H1 (cell line): ENCODE results near the gene CENPP. TPM values are rescaled to one million over a fixed set of nuclear protein-coding genes. Genes with fewer than 3 reads are reported as not detected.

Experiments
- CTCF ChIA-PET: fragments of 300-600 bp; sonication (Branson Sonifier 250); formaldehyde crosslinking; loops from one replicate; lab custom pipeline; 2021; ENCODE audit not compliant: partially characterized antibody; lab: Charles Lee
- POLR2A ChIA-PET: fragments of 300-600 bp; sonication (Branson Sonifier 250); formaldehyde crosslinking; loops from one replicate; lab custom pipeline; 2021; ENCODE audit warnings: inconsistent platforms; ENCODE audit not compliant: partially characterized antibody; lab: Charles Lee
- DNase-seq, 2 experiments: peaks; one replicate each; pipeline versions ENCODE4 v3.0.0 to v3.0.0-alpha.2; 2010 to 2022; ENCODE audit warnings: low spot score in 2 of 2, low read depth in 1 of 2, mixed read lengths in 1 of 2
- FAIRE-seq: peaks from 2 replicates; lab custom pipeline; 2011; peaks lifted over from hg19 to GRCh38; lab: Jason Lieb, UNC
- H2AFZ ChIP-seq: 2 replicates; pipeline ENCODE4 v1.8.1; 2012; ENCODE audit warnings: low read length, inconsistent platforms
- H2AK5ac ChIP-seq: 2 replicates; pipeline ENCODE4 v1.6.1; 2013; ENCODE audit warnings: low read depth, low read length
- H2BK120ac ChIP-seq: replicated peaks from 2 replicates; pipeline ENCODE3; 2013; ENCODE audit warnings: low read depth, low read length, inconsistent platforms
- H2BK12ac ChIP-seq: 2 replicates; pipeline ENCODE4 v1.6.1; 2013; ENCODE audit warnings: low read depth, low read length
- H2BK15ac ChIP-seq: 2 replicates; pipeline ENCODE4 v1.6.1; 2013; ENCODE audit warnings: low read length
- H2BK20ac ChIP-seq: 2 replicates; pipeline ENCODE4 v1.6.1; 2013; ENCODE audit warnings: low read length
- H2BK5ac ChIP-seq: 2 replicates; pipeline ENCODE4 v1.6.1; 2013; ENCODE audit warnings: low read depth, low read length
- H3K14ac ChIP-seq: 2 replicates; pipeline ENCODE4 v1.6.1; 2013; ENCODE audit warnings: inconsistent platforms; ENCODE audit not compliant: insufficient read length
- H3K18ac ChIP-seq: 2 replicates; pipeline ENCODE4 v1.6.1; 2013; ENCODE audit warnings: low read length; ENCODE audit errors: extremely low read depth
- H3K23ac ChIP-seq: 2 replicates; pipeline ENCODE4 v1.6.1; 2013; ENCODE audit warnings: inconsistent platforms; ENCODE audit not compliant: insufficient read length
- H3K23me2 ChIP-seq: 2 replicates; pipeline ENCODE4 v1.6.1; 2013; ENCODE audit warnings: low read depth, low read length
- H3K27ac ChIP-seq: 2 replicates; pipeline ENCODE4 v1.6.1; 2011; ENCODE audit warnings: low read depth, low read length, inconsistent platforms
- H3K27me3 ChIP-seq, 4 experiments: replicated peaks in 1 of 4; 1 replicate in 1 of 4; 2 replicates in 3 of 4; pipeline versions ENCODE4 v1.6.1 to v1.8.1; 2011 to 2013; ENCODE audit warnings: low read length in 3 of 4, mild to moderate bottlenecking in 3 of 4, inconsistent platforms in 2 of 4, mixed read lengths in 2 of 4, moderate library complexity in 1 of 4; ENCODE audit not compliant: control insufficient read depth in 3 of 4, insufficient read depth in 3 of 4; ENCODE audit errors: extremely low read depth in 1 of 4
- H3K36me3 ChIP-seq, 4 experiments: 2 replicates each; pipeline versions ENCODE4 v1.6.1 to v1.8.1; 2011 to 2013; ENCODE audit warnings: mild to moderate bottlenecking in 4 of 4, low read length in 3 of 4, moderate library complexity in 2 of 4, control low read depth in 1 of 4, inconsistent platforms in 1 of 4; ENCODE audit not compliant: insufficient read depth in 4 of 4, control insufficient read depth in 2 of 4
- H3K4ac ChIP-seq: replicated peaks from 2 replicates; pipeline ENCODE3; 2013; ENCODE audit warnings: low read length, low read depth, mixed read lengths, inconsistent platforms; ENCODE audit not compliant: insufficient read length
- H3K4me1 ChIP-seq, 4 experiments: replicated peaks in 1 of 4; 1 replicate in 1 of 4; 2 replicates in 3 of 4; pipeline versions ENCODE4 v1.6.1 to v1.8.1; 2011 to 2013; ENCODE audit warnings: low read length in 3 of 4, inconsistent platforms in 2 of 4, mixed read lengths in 1 of 4; ENCODE audit not compliant: insufficient read depth in 4 of 4, control insufficient read depth in 3 of 4
- H3K4me2 ChIP-seq, 2 experiments: 2 replicates each; pipeline versions ENCODE4 v1.6.1 to v1.8.1; 2011 to 2013; ENCODE audit warnings: low read depth in 2 of 2, low read length in 2 of 2, control low read depth in 1 of 2, inconsistent platforms in 1 of 2, mild to moderate bottlenecking in 1 of 2; ENCODE audit not compliant: insufficient read depth in 1 of 2
- H3K4me3 ChIP-seq, 4 experiments: fragments of 200-600, 300-600 bp in 1 of 4; sonication (generic), shearing (Covaris generic), sonication (Bioruptor Twin) in 1 of 4; 2 replicates each; pipeline versions ENCODE4 v1.5.1 to v1.8.1; 2011 to 2016; ENCODE audit warnings: low read length in 4 of 4, low read depth in 3 of 4, control low read depth in 2 of 4, inconsistent platforms in 2 of 4, mild to moderate bottlenecking in 2 of 4, mixed read lengths in 1 of 4, moderate library complexity in 1 of 4; ENCODE audit not compliant: insufficient read depth in 2 of 4; ENCODE audit errors: extremely low read depth in 1 of 4
- H3K56ac ChIP-seq: replicated peaks from 2 replicates; pipeline ENCODE3; 2013; ENCODE audit warnings: low read depth, mild to moderate bottlenecking, mixed read lengths, low read length, inconsistent platforms; ENCODE audit not compliant: insufficient read length
- H3K79me1 ChIP-seq: 2 replicates; pipeline ENCODE4 v1.6.1; 2013; ENCODE audit warnings: low read depth, low read length, control low read depth
- H3K79me2 ChIP-seq, 2 experiments: 2 replicates each; pipeline versions ENCODE4 v1.6.1 to v1.8.1; 2012 to 2013; ENCODE audit warnings: low read length in 2 of 2, mild to moderate bottlenecking in 2 of 2, inconsistent platforms in 1 of 2; ENCODE audit not compliant: insufficient read depth in 2 of 2, control insufficient read depth in 1 of 2
- H3K9ac ChIP-seq, 4 experiments: replicated peaks in 1 of 4; 1 replicate in 1 of 4; 2 replicates in 3 of 4; pipeline versions ENCODE4 v1.6.1 to v1.8.1; 2011 to 2013; ENCODE audit warnings: low read depth in 3 of 4, low read length in 3 of 4, control low read depth in 2 of 4, mild to moderate bottlenecking in 2 of 4, moderate library complexity in 2 of 4, inconsistent platforms in 1 of 4; ENCODE audit errors: extremely low read depth in 1 of 4
- H3K9me3 ChIP-seq, 2 experiments: 2 replicates each; pipeline versions ENCODE4 v1.6.1 to v1.8.1; 2012 to 2013; ENCODE audit warnings: mild to moderate bottlenecking in 2 of 2, moderate library complexity in 2 of 2, control low read depth in 1 of 2, inconsistent platforms in 1 of 2, low read depth in 1 of 2, low read length in 1 of 2, mixed read lengths in 1 of 2; ENCODE audit not compliant: insufficient read depth in 2 of 2
- H4K20me1 ChIP-seq, 2 experiments: replicated peaks in 1 of 2; 2 replicates each; pipeline versions ENCODE3 to v1.8.1; 2011 to 2013; ENCODE audit warnings: inconsistent platforms in 2 of 2, low read length in 2 of 2, mild to moderate bottlenecking in 1 of 2; ENCODE audit not compliant: insufficient read depth in 2 of 2, control insufficient read depth in 1 of 2
- H4K5ac ChIP-seq: 2 replicates; pipeline ENCODE4 v1.6.1; 2013; ENCODE audit warnings: low read length, low read depth, mixed read lengths, inconsistent platforms; ENCODE audit not compliant: insufficient read length
- H4K8ac ChIP-seq: 2 replicates; pipeline ENCODE4 v1.8.0; 2013; ENCODE audit warnings: mild to moderate bottlenecking, moderate library complexity, low read length, inconsistent platforms; ENCODE audit not compliant: insufficient read depth; ENCODE audit errors: extremely low read depth
- H4K91ac ChIP-seq: replicated peaks from 2 replicates; pipeline ENCODE3; 2013; ENCODE audit warnings: low read length, mixed read lengths, inconsistent platforms; ENCODE audit not compliant: insufficient read length
- ATF3 ChIP-seq: IDR thresholded peaks from 2 replicates; pipeline ENCODE4 v1.6.1; 2011; ENCODE audit warnings: low read depth, mild to moderate bottlenecking, low read length; ENCODE audit not compliant: insufficient read depth
- BRCA1 ChIP-seq: IDR thresholded peaks from 2 replicates; pipeline ENCODE4 v1.6.1; 2012; ENCODE audit warnings: low read depth, low read length, improper control_type of control experiment
- CBX8 ChIP-seq: fragments of 300-800, 300-1000 bp; sonication (generic); IDR thresholded peaks from 2 replicates; pipeline ENCODE4 v1.7.1; 2016; ENCODE audit warnings: low read depth, low read length, borderline replicate concordance
- CHD1 ChIP-seq: IDR thresholded peaks from 2 replicates; pipeline ENCODE4 v1.6.1; 2012; ENCODE audit warnings: low read depth, low read length, improper control_type of control experiment
- GTF2F1 ChIP-seq: IDR thresholded peaks from 2 replicates; pipeline ENCODE4 v1.6.1; 2012; ENCODE audit warnings: low read depth, low read length, improper control_type of control experiment, borderline replicate concordance
- NANOG ChIP-seq: IDR thresholded peaks from 2 replicates; pipeline ENCODE4 v1.6.1; 2011; ENCODE audit warnings: low read length, low read depth, mild to moderate bottlenecking, inconsistent platforms; ENCODE audit not compliant: insufficient read depth, poor library complexity, severe bottlenecking
- NRF1 ChIP-seq: IDR thresholded peaks from 2 replicates; pipeline ENCODE4 v1.6.1; 2011; ENCODE audit warnings: mild to moderate bottlenecking, low read depth, low read length, improper control_type of control experiment
- RAD21 ChIP-seq, 2 experiments: IDR thresholded peaks in 1 of 2; conservative IDR thresholded peaks in 1 of 2; 2 replicates each; pipeline ENCODE4 v1.6.1; 2011; ENCODE audit warnings: low read depth in 2 of 2, low read length in 2 of 2, improper control_type of control experiment in 1 of 2, inconsistent platforms in 1 of 2, mild to moderate bottlenecking in 1 of 2, moderate library complexity in 1 of 2
- SAP30 ChIP-seq: fragments of 300-600 bp; sonication (generic); IDR thresholded peaks from 2 replicates; pipeline ENCODE4 v1.7.1; 2012; ENCODE audit warnings: low read length, moderate library complexity, mild to moderate bottlenecking, inconsistent platforms; ENCODE audit not compliant: insufficient read depth, insufficient replicate concordance
- TAF1 ChIP-seq: IDR thresholded peaks from 2 replicates; pipeline ENCODE4 v1.6.1; 2011; ENCODE audit warnings: mild to moderate bottlenecking, low read depth, low read length
- polyA plus RNA-seq, 7 experiments: library from polyadenylated mRNA; depleted of rRNA in 3 of 7; stranded (reverse) in 5 of 7; unstranded in 2 of 7; fragments of >200 nt in 5 of 7; fragments of 200-250 nt in 2 of 7; gene quantifications; 1 replicate in 5 of 7; 2 replicates in 1 of 7; 4 replicates in 1 of 7; pipeline versions ENCODE4 v1.2.1 to v1.2.3, GENCODE V29; 2011 to 2013; ENCODE audit warnings: missing spikeins in 2 of 7, mixed read lengths in 2 of 7
- total RNA-seq: library from RNA; stranded (reverse); fragmentation: NEBNext Ultra II Directional; extraction: Animal tissue kit (Norgen Biotek cat#: 25700); gene quantifications from 2 replicates; pipeline ENCODE4 v1.2.1, GENCODE V29; 2021
- TF ChIP-seq, protein P1 (sequence below), 3 experiments: IDR thresholded peaks; 1 replicate in 2 of 3; 2 replicates in 1 of 3; pipeline versions ENCODE4 v1.5.1 to v1.6.1; 2011; ENCODE audit warnings: low read length in 3 of 3, mild to moderate bottlenecking in 3 of 3, inconsistent platforms in 2 of 3, low read depth in 1 of 3, moderate library complexity in 1 of 3; ENCODE audit not compliant: insufficient read depth in 1 of 3; ENCODE audit errors: control extremely low read depth in 1 of 3

The CENPP gene
- total and polyA plus RNA-seq, 2 of the 8 experiments (the other 6 are each of a cell fraction or from before 2014, with no cell fraction given) = 2.7 to 10.8 TPM

DNA sequence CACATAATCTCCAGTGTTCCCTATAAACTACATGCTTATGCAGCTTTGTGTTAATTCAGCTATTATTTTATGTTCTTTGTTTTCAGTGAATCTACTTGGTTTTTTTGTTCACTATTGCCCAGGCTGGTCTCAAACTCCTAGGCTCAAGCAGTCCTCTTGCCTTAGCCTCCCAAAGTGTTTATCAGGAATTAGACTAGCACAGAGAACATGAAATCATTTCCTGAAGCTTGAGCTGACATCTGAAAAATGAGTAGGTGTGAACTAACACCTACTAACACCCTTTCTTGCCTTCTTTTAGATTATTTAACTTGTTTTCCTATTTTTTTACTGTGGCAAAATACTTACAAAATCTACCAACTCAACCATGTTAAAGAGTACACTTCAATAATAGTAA lies 25.0 kb downstream of the CENPP start:
- POLR2A ChIA-PET = no interaction called here
- DNase-seq (no peak), FAIRE-seq (no peak)
- no peak overlapping the region for H3K27ac ChIP-seq
- H2BK12ac ChIP-seq = no peak overlapping the region
- H3K9me3 ChIP-seq = no peaks in the 10 kb centered on the region
- H3K23ac ChIP-seq = no peak overlapping the region
- H3K36me3 ChIP-seq = no peaks in the 10 kb centered on the region; a peak in 1 of 8 replicates
- H3K79me1 ChIP-seq = no peaks in the 10 kb centered on the region
- H3K4ac ChIP-seq = no peak overlapping the region
- H2BK20ac ChIP-seq = no peak overlapping the region
- H2BK5ac ChIP-seq = no peak overlapping the region
- H3K4me3 ChIP-seq = no peak overlapping the region
- H4K8ac ChIP-seq = no peak overlapping the region
- H3K4me2 ChIP-seq = no peak overlapping the region
- H3K14ac ChIP-seq = no peak overlapping the region
- no peaks in the 10 kb centered on the region for H3K79me2 ChIP-seq
- no peak overlapping the region for H4K91ac ChIP-seq
- no peak overlapping the region for H2BK15ac ChIP-seq
- H3K4me1 ChIP-seq = no peaks in the 10 kb centered on the region
- CTCF ChIA-PET = no interaction called here
- no peak overlapping the region for H3K56ac ChIP-seq
- H3K18ac ChIP-seq = no peak overlapping the region
- no peaks in the 10 kb centered on the region for H3K27me3 ChIP-seq
- H3K23me2 ChIP-seq = no peaks in the 10 kb centered on the region
- H3K9ac ChIP-seq = no peak overlapping the region
- no peak overlapping the region for H4K5ac ChIP-seq
- no peak overlapping the region for H2BK120ac ChIP-seq
- H2AK5ac ChIP-seq = no peak overlapping the region
- H4K20me1 ChIP-seq = peaks cover 0 to 2% of the 10 kb centered on the region in 2 experiments
- no peak overlapping the region for H2AFZ ChIP-seq
- TF ChIP-seq ATF3 (no peak), NRF1 (no peak), BRCA1 (no peak), SAP30 (no peak), GTF2F1 (no peak), CBX8 (no peak), NANOG (no peak), TAF1 (no peak), CHD1 (no peak), RAD21 (IDR thresholded peaks at IDR 0.05 in 1 of 2, conservative IDR thresholded peaks at IDR 0.05 in 1 of 2; ENCODE audit: low read depth in 2 of 2, low read length in 2 of 2) (no peak)
- TF ChIP-seq, protein P1, sequence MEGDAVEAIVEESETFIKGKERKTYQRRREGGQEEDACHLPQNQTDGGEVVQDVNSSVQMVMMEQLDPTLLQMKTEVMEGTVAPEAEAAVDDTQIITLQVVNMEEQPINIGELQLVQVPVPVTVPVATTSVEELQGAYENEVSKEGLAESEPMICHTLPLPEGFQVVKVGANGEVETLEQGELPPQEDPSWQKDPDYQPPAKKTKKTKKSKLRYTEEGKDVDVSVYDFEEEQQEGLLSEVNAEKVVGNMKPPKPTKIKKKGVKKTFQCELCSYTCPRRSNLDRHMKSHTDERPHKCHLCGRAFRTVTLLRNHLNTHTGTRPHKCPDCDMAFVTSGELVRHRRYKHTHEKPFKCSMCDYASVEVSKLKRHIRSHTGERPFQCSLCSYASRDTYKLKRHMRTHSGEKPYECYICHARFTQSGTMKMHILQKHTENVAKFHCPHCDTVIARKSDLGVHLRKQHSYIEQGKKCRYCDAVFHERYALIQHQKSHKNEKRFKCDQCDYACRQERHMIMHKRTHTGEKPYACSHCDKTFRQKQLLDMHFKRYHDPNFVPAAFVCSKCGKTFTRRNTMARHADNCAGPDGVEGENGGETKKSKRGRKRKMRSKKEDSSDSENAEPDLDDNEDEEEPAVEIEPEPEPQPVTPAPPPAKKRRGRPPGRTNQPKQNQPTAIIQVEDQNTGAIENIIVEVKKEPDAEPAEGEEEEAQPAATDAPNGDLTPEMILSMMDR (IDR thresholded peaks at IDR 0.05; ENCODE audit: control extremely low read depth in 1 of 3, insufficient read depth in 1 of 3, low read depth in 1 of 3, low read length in 3 of 3) = no peak
